HG03108 (cell line): ENCODE results near the gene DPEP2NB.
"Not testable (repeated sequence)": the region's sequence is repeated elsewhere in the genome, so short reads cannot be mapped to it uniquely, and the experiment has no call there.

Experiments used
- ATAC-seq: cut with Tn5 transposase; IDR thresholded peaks from one replicate; pipeline ENCODE4 v1.9.1; 2021; ENCODE audit warnings: moderate library complexity; ENCODE audit not compliant: unreplicated experiment

DPEP2NB gene

GRCh38 chr16:68015681-68016080 is at the start of gene DPEP2NB:
Gene DPEP2NB, minus strand, starts transcription at chr16:68015911. Its CDS starts 141 bp downstream, at chr16:68015770.
- ATAC-seq, result no peak

GRCh38 chr16:68064791-68065365 is 49.2 kb upstream of the DPEP2NB start:
- peak; percentile 49 for ATAC-seq

GRCh38 chr16:68062910-68063393 is 47.2 kb upstream of the DPEP2NB start:
- ATAC-seq, result no peak

- ATAC-seq, result no peak
Observed at GRCh38 chr16:68061396-68061795, 45.7 kb upstream of the DPEP2NB start.

GRCh38 chr16:68059804-68060203 is 44.1 kb upstream of the DPEP2NB start:
- no peak for ATAC-seq

- no peak for ATAC-seq
Observed at GRCh38 chr16:68055395-68055794, 39.7 kb upstream of the DPEP2NB start.

- ATAC-seq, result no peak
Observed at GRCh38 chr16:68049449-68049848, 33.7 kb upstream of the DPEP2NB start.

- ATAC-seq, result no peak
Observed at GRCh38 chr16:68047987-68048386, 32.3 kb upstream of the DPEP2NB start.

GRCh38 chr16:68046106-68046505 is 30.4 kb upstream of the DPEP2NB start:
- ATAC-seq, result no peak

GRCh38 chr16:68041783-68042182 is 26.1 kb upstream of the DPEP2NB start:
- ATAC-seq, result no peak

GRCh38 chr16:68040506-68041288 is 25.0 kb upstream of the DPEP2NB start:
- ATAC-seq, result peak; percentile 71

GRCh38 chr16:68037841-68038597 is 22.3 kb upstream of the DPEP2NB start:
- no peak for ATAC-seq

- no peak for ATAC-seq
Observed at GRCh38 chr16:68035227-68035626, 19.5 kb upstream of the DPEP2NB start.

GRCh38 chr16:68033101-68033500 is 17.4 kb upstream of the DPEP2NB start:
- ATAC-seq, result no peak

- ATAC-seq, result no peak
Observed at GRCh38 chr16:68031951-68032350, 16.2 kb upstream of the DPEP2NB start.

GRCh38 chr16:68030108-68030507 is 14.4 kb upstream of the DPEP2NB start:
- not testable (repeated sequence) for ATAC-seq

- no peak for ATAC-seq
Observed at GRCh38 chr16:68028996-68029395, 13.3 kb upstream of the DPEP2NB start.

- ATAC-seq, result peak; percentile 66
Observed at GRCh38 chr16:68022728-68023537, 7.2 kb upstream of the DPEP2NB start, which contains the start of the genes DDX28 and DUS2. Gene DDX28, minus strand, starts transcription at chr16:68023232. Its CDS starts 30 bp downstream, at chr16:68023202. Gene DUS2, plus strand, starts transcription at chr16:68023284. Its CDS starts 14,740 bp downstream, at chr16:68038024.

- peak; percentile 3 for ATAC-seq
Observed at GRCh38 chr16:68022278-68022727, 6.6 kb upstream of the DPEP2NB start.

- ATAC-seq, result no peak
Observed at GRCh38 chr16:68021490-68021889, 5.8 kb upstream of the DPEP2NB start.
